ENCODE measurements around the gene NOTUM. TPM values are rescaled to one million over a fixed set of nuclear protein-coding genes. Genes with fewer than 3 reads are reported as not detected.
"Not testable (repeated sequence)": the region's sequence is repeated elsewhere in the genome, so short reads cannot be mapped to it uniquely, and the experiment has no call there.

Gene NOTUM
- total RNA-seq, 1 donor from 2014 or later: not detected

- ATAC-seq: no peak
Measured at GRCh38 chr17:81956607-81957589, 4.1 kb downstream of the NOTUM start.

GRCh38 chr17:81955756-81956544 lies 5.0 kb downstream of the NOTUM start:
- ATAC-seq: no peak

- ATAC-seq: no peak
Measured at GRCh38 chr17:81955058-81955681, 5.8 kb downstream of the NOTUM start.

- ATAC-seq: no peak
Measured at GRCh38 chr17:81954131-81955057, 6.6 kb downstream of the NOTUM start.

- ATAC-seq: not testable (repeated sequence)
Measured at GRCh38 chr17:81953443-81953842, 7.5 kb downstream of the NOTUM start.

GRCh38 chr17:81952792-81953228 lies 8.2 kb downstream of the NOTUM start:
- no peak for ATAC-seq

- ATAC-seq: no peak
Measured at GRCh38 chr17:81951785-81952684, 9.0 kb downstream of the NOTUM start.

GRCh38 chr17:81950501-81950900 lies 10.5 kb downstream of the NOTUM start:
- ATAC-seq: no peak

- ATAC-seq: peak; percentile 5
Measured at GRCh38 chr17:81948635-81949378, 12.2 kb downstream of the NOTUM start.

GRCh38 chr17:81947189-81947588 lies 13.8 kb downstream of the NOTUM start, which contains the start of gene MYADML2:
MYADML2 (minus strand) TSS chr17:81947233; CDS start chr17:81941741, 5,492 bp downstream.
- no peak for ATAC-seq

- no peak for ATAC-seq
Measured at GRCh38 chr17:81944858-81945257, 16.1 kb downstream of the NOTUM start.

- ATAC-seq: no peak
Measured at GRCh38 chr17:81942167-81942553, 18.8 kb downstream of the NOTUM start.

GRCh38 chr17:81941484-81942166 lies 19.4 kb downstream of the NOTUM start:
- no peak for ATAC-seq

GRCh38 chr17:81940538-81941483 lies 20.2 kb downstream of the NOTUM start:
- no peak for ATAC-seq

- peak; percentile 5 for ATAC-seq
Measured at GRCh38 chr17:81939881-81940385, 21.1 kb downstream of the NOTUM start.

GRCh38 chr17:81939218-81939617 lies 21.8 kb downstream of the NOTUM start:
- no peak for ATAC-seq

GRCh38 chr17:81935709-81936084 lies 25.3 kb downstream of the NOTUM start:
- no peak for ATAC-seq

Measured in esophagus mucosa (tissue), 1 donor.